ENCODE measurements around the gene JAK1. TPM values are rescaled to one million over a fixed set of nuclear protein-coding genes. Genes with fewer than 3 reads are reported as not detected.
"Not testable (repeated sequence)": the region's sequence is repeated elsewhere in the genome, so short reads cannot be mapped to it uniquely, and the experiment has no call there.

Gene JAK1
- total and polyA plus RNA-seq, 2 of the 8 experiments (the other 6 are each of a cell fraction or from before 2014, with no cell fraction given) = 7.8 to 24.5 TPM

- H3K27me3 ChIP-seq (replicated peaks in 1 of 4; ENCODE audit: control insufficient read depth in 3 of 4, extremely low read depth in 1 of 4, insufficient read depth in 3 of 4, low read length in 3 of 4) = peaks cover 11 to 30% (median 25%) of the 10 kb centered on the region in 4 experiments
- H3K4me1 ChIP-seq (replicated peaks in 1 of 4; ENCODE audit: control insufficient read depth in 3 of 4, insufficient read depth in 4 of 4, low read length in 3 of 4) = peaks cover 0 to 12% (median 4%) of the 10 kb centered on the region in 4 experiments; a peak in 5 of 7 replicates
- H3K4me2 ChIP-seq (ENCODE audit: insufficient read depth in 1 of 2, low read depth in 2 of 2, low read length in 2 of 2); H4K20me1 ChIP-seq (replicated peaks in 1 of 2; ENCODE audit: control insufficient read depth in 1 of 2, insufficient read depth in 2 of 2, low read length in 2 of 2); H2BK12ac ChIP-seq (ENCODE audit: low read depth, low read length); CTCF ChIA-PET (ENCODE audit: partially characterized antibody); H4K8ac ChIP-seq (ENCODE audit: extremely low read depth, insufficient read depth, low read length); H2BK20ac ChIP-seq (ENCODE audit: low read length); H4K5ac ChIP-seq (ENCODE audit: insufficient read length, low read depth, low read length); H3K23me2 ChIP-seq (ENCODE audit: low read depth, low read length); DNase-seq (ENCODE audit: low read depth in 1 of 2, low spot score in 2 of 2); H3K9ac ChIP-seq (replicated peaks in 1 of 4; ENCODE audit: extremely low read depth in 1 of 4, low read depth in 3 of 4, low read length in 3 of 4); H3K56ac ChIP-seq (replicated peaks; ENCODE audit: insufficient read length, low read depth, low read length); H3K4ac ChIP-seq (replicated peaks; ENCODE audit: insufficient read length, low read depth, low read length); FAIRE-seq; H3K79me1 ChIP-seq (ENCODE audit: low read depth, low read length); H3K18ac ChIP-seq (ENCODE audit: extremely low read depth, low read length); H3K9me3 ChIP-seq (ENCODE audit: insufficient read depth in 2 of 2, low read depth in 1 of 2, low read length in 1 of 2); H3K23ac ChIP-seq (ENCODE audit: insufficient read length); H2BK120ac ChIP-seq (replicated peaks; ENCODE audit: low read depth, low read length); H3K79me2 ChIP-seq (ENCODE audit: control insufficient read depth in 1 of 2, insufficient read depth in 2 of 2, low read length in 2 of 2); H3K4me3 ChIP-seq (ENCODE audit: extremely low read depth in 1 of 4, insufficient read depth in 2 of 4, low read depth in 3 of 4, low read length in 4 of 4); H3K27ac ChIP-seq (ENCODE audit: low read depth, low read length); H2AFZ ChIP-seq (ENCODE audit: low read length); H2BK5ac ChIP-seq (ENCODE audit: low read depth, low read length); H2AK5ac ChIP-seq (ENCODE audit: low read depth, low read length); H2BK15ac ChIP-seq (ENCODE audit: low read length); H3K14ac ChIP-seq (ENCODE audit: insufficient read length); H4K91ac ChIP-seq (replicated peaks; ENCODE audit: insufficient read length, low read length); H3K36me3 ChIP-seq (ENCODE audit: control insufficient read depth in 2 of 4, insufficient read depth in 4 of 4, low read length in 3 of 4): not testable (repeated sequence)
- 88% methylated on average over 4 of the region's 4 CpGs; no CpG with 5 or more reads in 1 of the 2 experiments for WGBS, 2 experiments (ENCODE audit: extremely low coverage in 1 of 2, insufficient coverage in 1 of 2, insufficient read length in 1 of 2, insufficient replicate concordance in 2 of 2, low coverage in 1 of 2, low lambda C conversion rate in 2 of 2, missing lambda C conversion rate in 1 of 2)
- POLR2A ChIA-PET (ENCODE audit: partially characterized antibody) = interaction anchor here (0.8 kb wide), 1 partner anchor 10 kb away, joined by 6 read pairs; no protein-coding TSS in a partner anchor
Observed at GRCh38 chr1:64998425-64998948, 32.1 kb upstream of the JAK1 start.

Measured in H1 (cell line).